ENCODE measurements around the gene INPP5A. TPM values are rescaled to one million over a fixed set of nuclear protein-coding genes. Genes with fewer than 3 reads are reported as not detected.

INPP5A gene
- total RNA-seq, 1 experiment from 2014 or later, result 16.6 TPM

DNA sequence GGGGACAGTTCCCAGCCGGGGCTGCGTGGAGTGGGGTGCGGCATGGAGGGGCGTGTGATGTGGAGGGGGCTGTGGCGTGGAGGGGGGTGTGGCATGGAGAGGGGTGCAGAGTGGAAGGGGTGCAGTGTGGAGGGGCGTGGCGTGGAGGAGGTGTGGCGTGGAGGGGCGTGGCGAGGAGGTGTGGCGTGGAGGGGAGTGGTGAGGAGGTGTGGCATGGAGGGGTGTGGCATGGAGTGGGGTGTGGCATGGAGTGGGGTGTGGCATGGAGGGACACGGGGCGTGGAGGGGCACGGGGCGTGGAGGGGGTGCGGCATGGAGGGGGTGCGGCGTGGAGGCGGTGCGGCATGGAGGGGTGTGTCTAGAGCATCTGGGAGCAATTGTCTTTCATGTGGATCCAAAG is 214.8 kb downstream of the INPP5A start:
- Mint-ChIP-seq H3K4me3 (ENCODE audit: low read depth, unreplicated experiment) (no peak overlapping the region), H3K9me3 (ENCODE audit: low read depth, unreplicated experiment) (peaks cover 6% of the 10 kb centered on the region), H3K36me3 (ENCODE audit: insufficient read depth, unreplicated experiment) (peaks cover 5% of the 10 kb centered on the region), H3K27ac (ENCODE audit: unreplicated experiment) (no peak overlapping the region), H3K4me1 (ENCODE audit: low read depth, unreplicated experiment) (no peaks in the 10 kb centered on the region), H3K27me3 (ENCODE audit: unreplicated experiment) (no peaks in the 10 kb centered on the region)
- no TSS peak for BruUV-seq (replicated peaks)
- intact Hi-C loops (cut with micrococcal nuclease; ENCODE audit: unreplicated experiment), result no loop called here
- CTCF ChIA-PET, result no interaction called here
- DNase-seq, result no peak
- TF ChIP-seq, protein P1, sequence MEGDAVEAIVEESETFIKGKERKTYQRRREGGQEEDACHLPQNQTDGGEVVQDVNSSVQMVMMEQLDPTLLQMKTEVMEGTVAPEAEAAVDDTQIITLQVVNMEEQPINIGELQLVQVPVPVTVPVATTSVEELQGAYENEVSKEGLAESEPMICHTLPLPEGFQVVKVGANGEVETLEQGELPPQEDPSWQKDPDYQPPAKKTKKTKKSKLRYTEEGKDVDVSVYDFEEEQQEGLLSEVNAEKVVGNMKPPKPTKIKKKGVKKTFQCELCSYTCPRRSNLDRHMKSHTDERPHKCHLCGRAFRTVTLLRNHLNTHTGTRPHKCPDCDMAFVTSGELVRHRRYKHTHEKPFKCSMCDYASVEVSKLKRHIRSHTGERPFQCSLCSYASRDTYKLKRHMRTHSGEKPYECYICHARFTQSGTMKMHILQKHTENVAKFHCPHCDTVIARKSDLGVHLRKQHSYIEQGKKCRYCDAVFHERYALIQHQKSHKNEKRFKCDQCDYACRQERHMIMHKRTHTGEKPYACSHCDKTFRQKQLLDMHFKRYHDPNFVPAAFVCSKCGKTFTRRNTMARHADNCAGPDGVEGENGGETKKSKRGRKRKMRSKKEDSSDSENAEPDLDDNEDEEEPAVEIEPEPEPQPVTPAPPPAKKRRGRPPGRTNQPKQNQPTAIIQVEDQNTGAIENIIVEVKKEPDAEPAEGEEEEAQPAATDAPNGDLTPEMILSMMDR (IDR thresholded peaks at IDR 0.05; ENCODE audit: unreplicated experiment), result no peak

DNA sequence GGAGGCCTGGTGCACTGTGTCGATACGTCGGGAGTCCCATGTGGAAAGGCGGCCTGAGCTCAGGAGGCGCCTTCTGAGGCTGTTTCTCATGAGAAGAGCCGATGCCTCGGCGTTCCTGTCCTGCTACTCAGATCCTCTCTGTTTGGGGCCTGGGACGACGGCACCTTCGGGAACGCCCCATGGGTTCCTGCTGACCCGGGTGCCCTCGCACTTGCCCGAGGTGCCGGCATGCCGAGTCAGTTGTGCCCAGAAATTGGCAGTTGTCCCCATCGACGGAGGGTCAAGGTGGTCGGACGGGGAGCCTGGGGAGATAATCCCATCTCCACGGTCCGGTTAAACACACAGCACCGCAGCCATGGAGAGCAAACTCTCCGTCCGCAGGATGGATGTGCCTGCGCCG is 215.4 kb downstream of the INPP5A start:
- CTCF ChIA-PET, result no interaction called here
- H3K27me3 Mint-ChIP-seq (ENCODE audit: unreplicated experiment), result no peaks in the 10 kb centered on the region
- TF ChIP-seq, protein P1 (IDR thresholded peaks at IDR 0.05; ENCODE audit: unreplicated experiment), result no peak
- DNase-seq, result no peak
- no peak overlapping the region for H3K27ac Mint-ChIP-seq (ENCODE audit: unreplicated experiment)
- intact Hi-C loops (cut with micrococcal nuclease; ENCODE audit: unreplicated experiment), result no loop called here
- H3K4me3 Mint-ChIP-seq (ENCODE audit: low read depth, unreplicated experiment), result no peak overlapping the region
- BruUV-seq (replicated peaks), result no TSS peak
- peaks cover 6% of the 10 kb centered on the region for H3K9me3 Mint-ChIP-seq (ENCODE audit: low read depth, unreplicated experiment)
- H3K36me3 Mint-ChIP-seq (ENCODE audit: insufficient read depth, unreplicated experiment), result peaks cover 5% of the 10 kb centered on the region
- H3K4me1 Mint-ChIP-seq (ENCODE audit: low read depth, unreplicated experiment), result no peaks in the 10 kb centered on the region

DNA sequence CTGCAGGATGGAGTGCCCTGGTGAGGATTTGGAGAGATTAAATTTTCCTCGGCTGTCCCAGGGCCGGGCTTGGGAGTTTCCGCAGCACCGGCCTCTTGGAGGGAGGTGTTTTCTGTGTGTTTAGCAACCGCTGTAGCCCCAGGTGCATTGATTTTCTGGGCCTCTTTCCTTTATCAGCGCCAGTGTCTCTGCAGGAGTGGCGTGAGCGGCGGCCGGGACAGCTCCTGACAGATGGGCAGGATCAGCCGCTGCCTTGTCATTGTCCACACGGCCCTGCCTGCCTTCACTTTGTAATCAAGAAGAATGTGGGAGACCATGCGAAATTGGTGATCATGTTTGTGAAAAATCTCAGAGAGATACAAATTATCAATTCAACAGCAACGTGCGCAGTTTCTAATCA is 216.0 kb downstream of the INPP5A start:
- CTCF ChIA-PET, result no interaction called here
- no peak for DNase-seq
- Mint-ChIP-seq H3K27me3 (ENCODE audit: unreplicated experiment) (no peaks in the 10 kb centered on the region), H3K36me3 (ENCODE audit: insufficient read depth, unreplicated experiment) (peaks cover 5% of the 10 kb centered on the region), H3K27ac (ENCODE audit: unreplicated experiment) (no peak overlapping the region), H3K4me1 (ENCODE audit: low read depth, unreplicated experiment) (no peaks in the 10 kb centered on the region), H3K9me3 (ENCODE audit: low read depth, unreplicated experiment) (peaks cover 6% of the 10 kb centered on the region), H3K4me3 (ENCODE audit: low read depth, unreplicated experiment) (no peak overlapping the region)
- TF ChIP-seq, protein P1 (IDR thresholded peaks at IDR 0.05; ENCODE audit: unreplicated experiment), result no peak
- BruUV-seq (replicated peaks), result no TSS peak
- intact Hi-C loops (cut with micrococcal nuclease; ENCODE audit: unreplicated experiment), result no loop called here

DNA sequence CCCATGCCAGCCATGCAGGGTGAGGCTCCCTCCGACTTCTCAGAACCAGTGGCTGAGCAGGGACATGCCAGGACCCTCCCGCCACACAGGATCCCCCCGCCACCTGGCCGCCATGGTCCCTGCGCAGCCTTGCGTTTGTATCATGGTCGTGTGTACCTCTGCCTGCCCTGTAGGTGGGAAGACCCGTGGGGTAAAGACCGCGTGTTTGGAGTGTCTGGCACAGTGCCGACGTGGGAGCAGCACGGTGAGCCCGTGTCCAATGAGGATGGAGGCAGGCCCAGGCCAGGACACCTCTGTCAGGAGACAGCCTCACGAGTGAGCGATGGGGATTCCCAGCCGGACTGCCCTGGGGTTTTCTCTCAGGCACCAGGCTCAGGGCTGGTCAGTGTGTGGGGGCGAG is 216.5 kb downstream of the INPP5A start:
- TF ChIP-seq, protein P1 (IDR thresholded peaks at IDR 0.05; ENCODE audit: unreplicated experiment), result no peak
- Mint-ChIP-seq H3K36me3 (ENCODE audit: insufficient read depth, unreplicated experiment) (peaks cover 5% of the 10 kb centered on the region), H3K4me3 (ENCODE audit: low read depth, unreplicated experiment) (no peak overlapping the region), H3K9me3 (ENCODE audit: low read depth, unreplicated experiment) (peaks cover 6% of the 10 kb centered on the region), H3K27me3 (ENCODE audit: unreplicated experiment) (no peaks in the 10 kb centered on the region), H3K27ac (ENCODE audit: unreplicated experiment) (no peak overlapping the region), H3K4me1 (ENCODE audit: low read depth, unreplicated experiment) (no peaks in the 10 kb centered on the region)
- BruUV-seq (replicated peaks), result no TSS peak
- intact Hi-C loops (cut with micrococcal nuclease; ENCODE audit: unreplicated experiment), result no loop called here
- CTCF ChIA-PET, result no interaction called here
- no peak for DNase-seq

Measured in Calu3 (cell line).